Ovary (tissue), 9 donors: ENCODE measurements around the gene SLC20A1. TPM values are rescaled to one million over a fixed set of nuclear protein-coding genes. Genes with fewer than 3 reads are reported as not detected.
"Not testable (repeated sequence)": the region's sequence is repeated elsewhere in the genome, so short reads cannot be mapped to it uniquely, and the experiment has no call there.

Source experiments
- DNase-seq, 5 donors: peaks; one replicate each; pipeline ENCODE4 v3.0.0-alpha.2; 2019 to 2020
- H3K27ac ChIP-seq, 2 donors: fragments of 200-600 bp; one replicate each; pipeline versions ENCODE4 v1.5.1 to v1.8.0; 2019 to 2022
- H3K27me3 ChIP-seq: fragments of 200-600 bp; one replicate; pipeline ENCODE4 v1.8.0; 2022
- H3K36me3 ChIP-seq: fragments of 200-600 bp; sonication (generic); one replicate; pipeline ENCODE4 v1.5.1; 2019
- H3K4me1 ChIP-seq: one replicate; pipeline ENCODE4 v1.8.1; 2013; ENCODE audit warnings: mild to moderate bottlenecking, moderate library complexity; ENCODE audit not compliant: insufficient read depth
- H3K4me3 ChIP-seq: fragments of 200-600 bp; sonication (generic); one replicate; pipeline ENCODE4 v1.5.1; 2017
- H3K9me3 ChIP-seq, 2 donors: fragments of 200-600 bp in 1 of 2; sonication (generic) in 1 of 2; one replicate each; pipeline versions ENCODE4 v1.5.1 to v1.8.1; 2013 to 2019; ENCODE audit warnings: mild to moderate bottlenecking in 1 of 2, moderate library complexity in 1 of 2
- EP300 ChIP-seq: sonication (generic); formaldehyde crosslinking; IDR thresholded peaks from one replicate; pipeline ENCODE4 v1.6.1; 2017; ENCODE audit warnings: antibody characterized with exemption
- POLR2A ChIP-seq: fragments of 450-650 bp; IDR thresholded peaks from one replicate; pipeline ENCODE4 v1.6.1; 2017; ENCODE audit warnings: antibody characterized with exemption, mild to moderate bottlenecking, moderate library complexity
- WGBS, 3 donors: extraction: QIAGEN DNeasy Blood & Tissue Kit in 1 of 3; methylation state at CpG; one replicate each; pipeline versions ENCODE4 v1.1.5 to v1.1.7; 2013 to 2017; 5-methylcytosine and 5-hydroxymethylcytosine counted together
- intact Hi-C, 4 donors: fragments of 100-400 bp; cut with DNase I; formaldehyde crosslinking; loops; one replicate each; pipeline versions ENCODE4 v1.11.0 to v1.15.1; 2022 to 2023
- polyA plus RNA-seq, 2 donors: library from polyadenylated mRNA; stranded (reverse); fragments of 200-250 nt in 1 of 2; fragments of 350-450 nt in 1 of 2; fragmentation: Illumina TruSeq in 1 of 2; extraction: RNeasy Lipid Tissue Mini Kit (QIAGEN cat#74804) in 1 of 2; gene quantifications; one replicate each; pipeline ENCODE4 v1.2.3, GENCODE V29; 2013 to 2014
- total RNA-seq, 7 donors: library from RNA; depleted of rRNA in 2 of 7; stranded (reverse); fragments of >200 nt in 2 of 7; fragmentation: NEBNext Ultra II Directional in 3 of 7; extraction: Animal tissue kit (Norgen Biotek cat#: 25700) in 3 of 7; gene quantifications; one replicate each; pipeline versions ENCODE4 v1.1.0 to v1.2.4, GENCODE V29; 2016 to 2023
- TF ChIP-seq, protein P1 (sequence below), 3 donors: fragments of 450-650 bp in 2 of 3; fragments of 200-600 bp in 1 of 3; IDR thresholded peaks; one replicate each; pipeline versions ENCODE4 v1.5.1 to v1.8.0; 2016 to 2022; ENCODE audit warnings: antibody characterized with exemption in 3 of 3, mild to moderate bottlenecking in 1 of 3
- donor health status: DM: no; HTN: no; CAD: no; lungs with moderate emphysema.
- donor health status: DM: no; HTN: no; CAD: no.
- donor health status: Bipolar disorder and iron deficiency.
- donor health status: DM: yes; HTN: yes; CAD: no.
- donor health status: DM: no; HTN: no; CAD: no.
- donor health status: DM: yes; HTN: yes; CAD: no.

Gene SLC20A1
- total and polyA plus RNA-seq, 9 donors, result 8.2 to 49.9 (median 19.9) TPM

DNA sequence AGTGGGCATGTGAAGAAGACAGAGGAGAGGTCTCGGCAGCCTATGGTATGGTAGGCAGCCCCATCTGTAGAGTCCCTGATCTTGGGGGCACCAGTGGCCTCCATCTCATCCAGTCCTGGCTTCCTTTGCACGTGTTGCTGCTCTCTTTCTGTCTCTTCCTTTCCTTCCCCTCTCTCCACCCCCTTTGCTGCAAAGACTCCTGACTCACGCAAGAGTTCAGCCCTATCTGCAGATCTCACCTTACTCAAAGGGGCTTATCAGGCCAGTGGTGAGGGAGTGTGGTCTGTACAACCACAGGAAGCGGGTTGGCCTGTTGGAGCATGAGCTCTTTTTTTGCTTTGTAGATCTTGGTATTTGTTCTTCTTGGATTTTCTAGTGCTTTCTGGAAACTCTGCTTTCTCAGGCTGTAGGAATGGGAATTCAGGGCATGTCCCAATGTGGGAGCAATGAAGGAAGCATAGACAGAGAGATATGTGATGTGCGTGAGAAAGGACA lies 60.5 kb downstream of the SLC20A1 start:
- H3K27ac ChIP-seq, result no peak overlapping the region
- no peaks in the 10 kb centered on the region for H3K27me3 ChIP-seq
- no peaks in the 10 kb centered on the region for H3K36me3 ChIP-seq
- WGBS, 3 donors, result 43 to 50% (median 43%) methylated on average over 5 of the region's 5 CpGs
- H3K4me3 ChIP-seq, result no peak overlapping the region
- TF ChIP-seq POLR2A, result no peak
- TF ChIP-seq EP300, result no peak
- TF ChIP-seq, protein P1, sequence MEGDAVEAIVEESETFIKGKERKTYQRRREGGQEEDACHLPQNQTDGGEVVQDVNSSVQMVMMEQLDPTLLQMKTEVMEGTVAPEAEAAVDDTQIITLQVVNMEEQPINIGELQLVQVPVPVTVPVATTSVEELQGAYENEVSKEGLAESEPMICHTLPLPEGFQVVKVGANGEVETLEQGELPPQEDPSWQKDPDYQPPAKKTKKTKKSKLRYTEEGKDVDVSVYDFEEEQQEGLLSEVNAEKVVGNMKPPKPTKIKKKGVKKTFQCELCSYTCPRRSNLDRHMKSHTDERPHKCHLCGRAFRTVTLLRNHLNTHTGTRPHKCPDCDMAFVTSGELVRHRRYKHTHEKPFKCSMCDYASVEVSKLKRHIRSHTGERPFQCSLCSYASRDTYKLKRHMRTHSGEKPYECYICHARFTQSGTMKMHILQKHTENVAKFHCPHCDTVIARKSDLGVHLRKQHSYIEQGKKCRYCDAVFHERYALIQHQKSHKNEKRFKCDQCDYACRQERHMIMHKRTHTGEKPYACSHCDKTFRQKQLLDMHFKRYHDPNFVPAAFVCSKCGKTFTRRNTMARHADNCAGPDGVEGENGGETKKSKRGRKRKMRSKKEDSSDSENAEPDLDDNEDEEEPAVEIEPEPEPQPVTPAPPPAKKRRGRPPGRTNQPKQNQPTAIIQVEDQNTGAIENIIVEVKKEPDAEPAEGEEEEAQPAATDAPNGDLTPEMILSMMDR (IDR thresholded peaks at IDR 0.05), result no peak
- DNase-seq, result no peak
- no peaks in the 10 kb centered on the region for H3K9me3 ChIP-seq
- intact Hi-C loops, result no loop called here
- no peaks in the 10 kb centered on the region for H3K4me1 ChIP-seq

DNA sequence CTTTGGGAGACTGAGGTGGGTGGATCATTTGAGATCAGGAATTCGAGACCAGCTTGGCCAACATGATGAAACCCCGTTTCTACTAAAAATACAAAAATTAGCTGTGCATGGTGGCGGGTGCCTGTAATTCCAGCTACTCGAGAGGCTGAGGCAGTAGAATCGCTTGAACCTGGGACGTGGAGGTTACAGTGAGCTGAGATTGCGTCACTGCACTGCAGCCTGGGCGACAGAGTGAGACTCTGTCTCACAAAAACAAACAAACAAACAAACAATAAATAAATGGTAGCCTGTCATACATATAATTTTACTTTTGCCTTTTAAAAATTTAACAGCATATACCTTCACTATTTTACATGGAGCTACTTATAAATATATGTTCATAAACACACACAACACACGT lies 61.2 kb downstream of the SLC20A1 start:
- H3K4me3 ChIP-seq, H3K27ac ChIP-seq, H3K4me1 ChIP-seq, H3K27me3 ChIP-seq, intact Hi-C loops, H3K36me3 ChIP-seq, H3K9me3 ChIP-seq, DNase-seq: not testable (repeated sequence)
- WGBS, 3 donors, result 80 to 85% (median 81%) methylated on average over 9 of the region's 9 CpGs

DNA sequence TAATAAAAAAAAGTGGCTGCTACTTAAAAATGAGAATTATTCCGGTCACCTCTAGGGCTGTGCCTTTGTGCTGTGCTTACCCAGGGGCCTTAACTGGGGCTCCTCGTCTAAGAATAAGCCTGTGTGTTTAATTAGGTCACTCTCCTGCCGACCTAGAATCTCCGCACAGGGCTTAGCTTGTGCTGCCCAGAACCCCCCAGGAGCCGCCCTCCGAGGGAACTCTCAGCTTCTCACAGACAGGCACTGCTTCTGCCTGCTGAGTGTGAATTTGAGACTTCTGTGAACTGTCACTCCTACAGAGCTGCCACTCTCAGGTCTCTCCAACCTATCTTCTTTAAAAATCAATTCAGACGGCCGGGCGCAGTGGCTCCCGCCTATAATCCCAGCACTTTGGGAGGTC lies 63.2 kb downstream of the SLC20A1 start:
- 65 to 70% (median 67%) methylated on average over 10 of the region's 10 CpGs for WGBS, 3 donors
- Histone ChIP-seq H3K27me3 (no peaks in the 10 kb centered on the region), H3K27ac (no peak overlapping the region), H3K36me3 (no peaks in the 10 kb centered on the region), H3K4me1 (no peaks in the 10 kb centered on the region), H3K4me3 (no peak overlapping the region), H3K9me3 (no peaks in the 10 kb centered on the region)
- no peak for DNase-seq
- intact Hi-C loops, result no loop called here
- no peak for TF ChIP-seq EP300

DNA sequence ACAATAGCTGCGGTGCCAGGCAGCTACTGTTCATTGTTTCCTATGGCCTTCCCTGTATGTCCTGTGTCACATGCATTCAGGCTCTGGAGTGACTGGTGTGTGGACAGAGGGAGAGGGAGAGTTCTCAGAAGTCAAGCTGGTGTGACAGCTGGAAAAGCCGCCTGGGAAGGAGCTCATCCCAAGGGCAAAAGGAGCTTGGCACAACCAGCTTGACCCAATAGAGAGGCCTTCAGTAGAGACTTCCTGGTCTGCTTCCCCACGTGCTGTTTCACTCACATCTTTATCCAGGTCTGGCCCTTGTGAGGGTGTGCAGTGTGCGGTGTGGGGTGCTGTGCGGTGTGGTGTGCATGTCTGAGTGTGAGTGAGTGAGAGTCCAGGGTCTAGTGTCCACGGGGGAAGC lies 64.0 kb downstream of the SLC20A1 start:
- Histone ChIP-seq H3K9me3 (no peaks in the 10 kb centered on the region), H3K4me1 (no peaks in the 10 kb centered on the region), H3K4me3 (no peak overlapping the region), H3K36me3 (no peaks in the 10 kb centered on the region), H3K27me3 (no peaks in the 10 kb centered on the region), H3K27ac (no peak overlapping the region)
- 77 to 79% (median 77%) methylated on average over 6 of the region's 6 CpGs for WGBS, 3 donors
- intact Hi-C loops, result no loop called here
- TF ChIP-seq POLR2A (no peak), EP300 (no peak)
- TF ChIP-seq, protein P1 (IDR thresholded peaks at IDR 0.05), result no peak
- DNase-seq, result no peak

DNA sequence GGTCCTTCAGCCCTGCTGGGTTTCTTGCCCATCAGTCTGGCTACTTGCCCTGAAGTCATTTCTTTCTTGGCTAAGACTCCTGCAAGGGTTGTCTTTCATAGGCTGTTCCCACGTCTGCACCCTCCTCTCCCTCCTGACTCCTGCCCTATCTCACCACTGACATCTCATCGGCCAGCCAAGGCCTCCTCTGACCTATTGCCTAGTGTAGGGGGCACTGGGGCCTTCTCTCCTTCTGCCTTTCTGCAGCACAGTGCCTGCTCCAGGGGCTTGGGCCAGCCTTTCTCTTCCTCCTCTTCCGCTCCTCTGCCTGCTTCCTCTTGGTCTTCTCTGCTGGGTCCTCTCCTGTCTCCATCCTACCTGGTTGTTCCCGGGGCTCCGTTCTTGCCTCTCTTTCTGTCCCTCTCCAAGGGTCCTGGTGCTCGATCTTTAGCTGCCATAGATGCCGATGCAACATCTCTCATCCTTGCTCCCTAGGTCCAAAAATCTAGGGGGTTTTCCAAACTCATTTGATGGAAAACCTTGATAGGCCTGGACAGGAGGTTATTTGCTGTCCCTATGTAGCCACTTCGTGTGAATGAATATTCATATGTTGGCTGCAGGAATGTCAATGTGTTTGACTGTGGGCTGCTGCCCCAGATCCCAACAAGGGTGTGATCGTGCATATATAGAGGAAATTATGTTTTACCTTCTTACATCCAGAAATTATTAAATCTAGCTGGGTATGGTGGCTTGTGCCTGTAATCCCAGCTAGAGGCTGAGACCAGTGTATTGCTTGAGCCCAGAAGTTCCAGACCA lies 65.4 kb downstream of the SLC20A1 start:
- H3K27me3 ChIP-seq, result no peaks in the 10 kb centered on the region
- H3K9me3 ChIP-seq, result no peaks in the 10 kb centered on the region
- H3K4me3 ChIP-seq, result no peak overlapping the region
- H3K27ac ChIP-seq, result no peak overlapping the region
- H3K36me3 ChIP-seq, result no peaks in the 10 kb centered on the region
- TF ChIP-seq, protein P1 (IDR thresholded peaks at IDR 0.05), result no peak
- TF ChIP-seq EP300, result no peak
- TF ChIP-seq POLR2A, result no peak
- intact Hi-C loops, result no loop called here
- DNase-seq, result no peak
- 77 to 82% (median 78%) methylated on average over 9 of the region's 9 CpGs for WGBS, 3 donors
- no peaks in the 10 kb centered on the region for H3K4me1 ChIP-seq
